Measurements from ENCODE around the gene PLXNC1. TPM values are rescaled to one million over a fixed set of nuclear protein-coding genes. Genes with fewer than 3 reads are reported as not detected.

The PLXNC1 gene
- polyA plus RNA-seq, 1 of the 3 experiments (the other 2 are of a cell fraction), result 0.23 TPM

DNA sequence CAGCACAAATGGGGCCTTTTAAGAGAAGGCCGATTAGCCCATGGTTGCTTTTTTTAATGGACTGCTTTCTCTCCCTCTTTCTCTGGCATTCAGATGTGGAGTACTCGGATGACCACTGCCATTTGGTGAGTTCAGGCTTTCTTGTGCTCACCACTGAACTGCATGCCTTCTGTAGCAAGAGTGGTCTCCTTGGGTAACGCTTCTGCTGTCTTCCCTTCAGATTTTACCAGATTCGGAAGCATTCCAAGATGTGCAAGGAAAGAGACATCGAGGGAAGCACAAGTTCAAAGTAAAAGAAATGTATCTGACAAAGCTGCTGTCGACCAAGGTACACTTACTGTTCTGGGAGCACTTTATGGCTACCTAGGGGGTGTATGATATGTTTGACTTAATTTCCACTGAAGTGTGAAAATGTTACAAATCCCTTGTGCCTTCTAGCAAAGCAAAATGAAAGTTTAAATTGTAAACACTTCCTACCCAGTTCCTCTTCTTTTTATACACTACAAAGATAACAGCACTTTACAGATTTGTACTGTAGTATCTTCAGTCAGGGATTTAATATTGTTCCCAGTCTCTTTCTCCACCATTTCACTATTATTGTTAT, 148.8 kb downstream of the PLXNC1 start:
- H3K36me3 ChIP-seq (replicated peaks in 1 of 2; ENCODE audit: control insufficient read depth in 1 of 2, insufficient read depth in 2 of 2, low read length in 1 of 2), result no peaks in the 10 kb centered on the region
- no peaks in the 10 kb centered on the region for H3K79me2 ChIP-seq (ENCODE audit: insufficient read depth)
- H3K4me1 ChIP-seq (ENCODE audit: control insufficient read depth in 1 of 2, insufficient read depth in 2 of 2, low read depth in 1 of 2, low read length in 1 of 2), result no peaks in the 10 kb centered on the region; a peak in 2 of 4 replicates
- H3K4me2 ChIP-seq, result no peak overlapping the region
- H3K9me3 ChIP-seq, result no peaks in the 10 kb centered on the region
- no peaks in the 10 kb centered on the region for H4K20me1 ChIP-seq (ENCODE audit: insufficient read depth)
- CTCF ChIA-PET, result interaction anchor here (1.4 kb wide), 1 partner anchor 151 kb away, joined by 4 read pairs; no protein-coding TSS in a partner anchor
- H3F3A ChIP-seq (replicated peaks; ENCODE audit: insufficient read depth), result no peaks in the 10 kb centered on the region
- H3K4me3 ChIP-seq (ENCODE audit: low read depth in 2 of 2, low read length in 1 of 2), result no peak overlapping the region
- TF ChIP-seq, protein P1, sequence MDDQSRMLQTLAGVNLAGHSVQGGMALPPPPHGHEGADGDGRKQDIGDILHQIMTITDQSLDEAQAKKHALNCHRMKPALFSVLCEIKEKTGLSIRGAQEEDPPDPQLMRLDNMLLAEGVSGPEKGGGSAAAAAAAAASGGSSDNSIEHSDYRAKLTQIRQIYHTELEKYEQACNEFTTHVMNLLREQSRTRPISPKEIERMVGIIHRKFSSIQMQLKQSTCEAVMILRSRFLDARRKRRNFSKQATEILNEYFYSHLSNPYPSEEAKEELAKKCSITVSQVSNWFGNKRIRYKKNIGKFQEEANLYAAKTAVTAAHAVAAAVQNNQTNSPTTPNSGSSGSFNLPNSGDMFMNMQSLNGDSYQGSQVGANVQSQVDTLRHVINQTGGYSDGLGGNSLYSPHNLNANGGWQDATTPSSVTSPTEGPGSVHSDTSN (IDR thresholded peaks at IDR 0.05), result no peak
- no peak for TF ChIP-seq POLR2AphosphoS5 (IDR thresholded peaks at IDR 0.05; ENCODE audit: low read depth, low read length)
- no peak for TF ChIP-seq CHD2 (IDR thresholded peaks at IDR 0.05; ENCODE audit: low read length, partially characterized antibody)
- TF ChIP-seq FOSL2 (IDR thresholded peaks at IDR 0.05; ENCODE audit: borderline replicate concordance, low read depth), result no peak
- TF ChIP-seq GATA2 (CRISPR knock-in tag; IDR thresholded peaks at IDR 0.05), result no peak
- TF ChIP-seq, protein P2, sequence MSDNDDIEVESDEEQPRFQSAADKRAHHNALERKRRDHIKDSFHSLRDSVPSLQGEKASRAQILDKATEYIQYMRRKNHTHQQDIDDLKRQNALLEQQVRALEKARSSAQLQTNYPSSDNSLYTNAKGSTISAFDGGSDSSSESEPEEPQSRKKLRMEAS (IDR thresholded peaks at IDR 0.05; ENCODE audit: low read depth), result no peak
- TF ChIP-seq SIN3A (IDR thresholded peaks at IDR 0.05; ENCODE audit: borderline replicate concordance, low read depth, low read length), result no peak
- H3K27ac ChIP-seq (ENCODE audit: low read depth in 2 of 2, low read length in 1 of 2), result no peak overlapping the region
- no peaks in the 10 kb centered on the region for H3K27me3 ChIP-seq (ENCODE audit: insufficient read depth)
- no peak for DNase-seq
- WGBS (ENCODE audit: low lambda C conversion rate), result 96% methylated on average over 6 of the region's 6 CpGs
- H3K9ac ChIP-seq, result no peak overlapping the region
- H3K9me2 ChIP-seq, result no peaks in the 10 kb centered on the region
- POLR2A ChIA-PET, result no interaction called here
- no peak overlapping the region for H2AFZ ChIP-seq (ENCODE audit: low read depth)

DNA sequence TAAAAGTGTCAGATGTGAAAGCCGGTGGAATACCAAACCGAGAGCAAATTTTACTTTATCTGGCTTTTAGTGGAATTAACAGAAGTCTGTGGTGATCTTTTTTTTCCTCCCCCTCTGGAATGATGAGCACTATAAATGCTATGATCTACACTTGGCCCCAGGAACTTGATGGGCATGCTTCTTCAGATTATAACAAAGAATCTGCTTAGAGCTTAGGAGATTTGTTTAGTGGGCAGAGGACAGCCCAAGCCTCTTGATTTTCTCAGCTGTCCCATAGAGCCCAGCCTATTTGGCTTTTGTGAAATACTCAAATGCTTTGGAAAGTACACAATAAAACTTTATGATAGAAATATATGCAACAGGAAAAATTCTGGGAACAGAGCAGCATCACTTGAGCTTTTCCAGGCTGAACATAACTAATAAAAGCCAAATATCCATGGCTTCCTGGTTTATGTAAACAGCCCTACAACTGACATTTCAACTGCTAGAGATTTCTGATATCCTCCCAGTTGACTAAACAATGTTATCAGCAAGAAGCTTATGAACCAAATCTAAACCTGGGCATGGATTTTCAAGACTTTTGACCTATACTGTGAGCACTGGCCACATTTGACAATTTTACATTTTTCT, 149.6 kb downstream of the PLXNC1 start:
- no peak overlapping the region for H3K9ac ChIP-seq
- no peaks in the 10 kb centered on the region for H3F3A ChIP-seq (replicated peaks; ENCODE audit: insufficient read depth)
- ChIA-PET CTCF (interaction anchor here (1.4 kb wide), 1 partner anchor 152 kb away, joined by 4 read pairs; no protein-coding TSS in a partner anchor), POLR2A (no interaction called here)
- no peaks in the 10 kb centered on the region for H3K9me3 ChIP-seq
- no peaks in the 10 kb centered on the region for H4K20me1 ChIP-seq (ENCODE audit: insufficient read depth)
- H3K4me3 ChIP-seq (ENCODE audit: low read depth in 2 of 2, low read length in 1 of 2), result no peak overlapping the region
- no peaks in the 10 kb centered on the region; a peak in 2 of 4 replicates for H3K4me1 ChIP-seq (ENCODE audit: control insufficient read depth in 1 of 2, insufficient read depth in 2 of 2, low read depth in 1 of 2, low read length in 1 of 2)
- no peak overlapping the region for H2AFZ ChIP-seq (ENCODE audit: low read depth)
- no peaks in the 10 kb centered on the region for H3K27me3 ChIP-seq (ENCODE audit: insufficient read depth)
- no peak overlapping the region for H3K4me2 ChIP-seq
- no peak for DNase-seq
- H3K36me3 ChIP-seq (replicated peaks in 1 of 2; ENCODE audit: control insufficient read depth in 1 of 2, insufficient read depth in 2 of 2, low read length in 1 of 2), result no peaks in the 10 kb centered on the region
- 73% methylated on average over 2 of the region's 2 CpGs for WGBS (ENCODE audit: low lambda C conversion rate)
- no peaks in the 10 kb centered on the region for H3K9me2 ChIP-seq
- no peaks in the 10 kb centered on the region for H3K79me2 ChIP-seq (ENCODE audit: insufficient read depth)
- H3K27ac ChIP-seq (ENCODE audit: low read depth in 2 of 2, low read length in 1 of 2), result no peak overlapping the region
- TF ChIP-seq RXRA (IDR thresholded peaks at IDR 0.05; ENCODE audit: borderline replicate concordance, low read depth) (no peak), CHD2 (IDR thresholded peaks at IDR 0.05; ENCODE audit: low read length, partially characterized antibody) (no peak), NFIC (IDR thresholded peaks at IDR 0.05; ENCODE audit: borderline replicate concordance) (no peak), SMC3 (IDR thresholded peaks at IDR 0.05; ENCODE audit: low read depth, low read length) (no peak)
- TF ChIP-seq, protein P3, sequence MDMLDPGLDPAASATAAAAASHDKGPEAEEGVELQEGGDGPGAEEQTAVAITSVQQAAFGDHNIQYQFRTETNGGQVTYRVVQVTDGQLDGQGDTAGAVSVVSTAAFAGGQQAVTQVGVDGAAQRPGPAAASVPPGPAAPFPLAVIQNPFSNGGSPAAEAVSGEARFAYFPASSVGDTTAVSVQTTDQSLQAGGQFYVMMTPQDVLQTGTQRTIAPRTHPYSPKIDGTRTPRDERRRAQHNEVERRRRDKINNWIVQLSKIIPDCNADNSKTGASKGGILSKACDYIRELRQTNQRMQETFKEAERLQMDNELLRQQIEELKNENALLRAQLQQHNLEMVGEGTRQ (IDR thresholded peaks at IDR 0.05; ENCODE audit: borderline replicate concordance, low read depth, low read length), result no peak
- TF ChIP-seq, protein P4, sequence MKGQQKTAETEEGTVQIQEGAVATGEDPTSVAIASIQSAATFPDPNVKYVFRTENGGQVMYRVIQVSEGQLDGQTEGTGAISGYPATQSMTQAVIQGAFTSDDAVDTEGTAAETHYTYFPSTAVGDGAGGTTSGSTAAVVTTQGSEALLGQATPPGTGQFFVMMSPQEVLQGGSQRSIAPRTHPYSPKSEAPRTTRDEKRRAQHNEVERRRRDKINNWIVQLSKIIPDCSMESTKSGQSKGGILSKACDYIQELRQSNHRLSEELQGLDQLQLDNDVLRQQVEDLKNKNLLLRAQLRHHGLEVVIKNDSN (IDR thresholded peaks at IDR 0.05; ENCODE audit: borderline replicate concordance, low read depth), result no peak

Measured in SK-N-SH (cell line).